DND-41 (cell line): Measurements from ENCODE around the gene HSD11B1L.

Experiments
- CTCF ChIP-seq: IDR thresholded peaks from 2 replicates; pipeline ENCODE4 v1.5.1; 2012; ENCODE audit warnings: borderline replicate concordance, low read length, moderate library complexity, mild to moderate bottlenecking; ENCODE audit not compliant: poor library complexity, severe bottlenecking; ENCODE audit errors: extremely low read depth
- EZH2 ChIP-seq: IDR thresholded peaks from 3 replicates; pipeline ENCODE4 v1.6.1; 2012; ENCODE audit warnings: borderline replicate concordance, low read depth, mild to moderate bottlenecking, moderate library complexity, low read length, inconsistent platforms; ENCODE audit not compliant: severe bottlenecking

GRCh38 chr19:5690955-5691821 lies 10.4 kb downstream of the HSD11B1L start:
- TF ChIP-seq CTCF (no peak), EZH2 (no peak)
